Subcutaneous adipose tissue (tissue), 4 donors: ENCODE measurements around the gene SMAP2. TPM values are rescaled to one million over a fixed set of nuclear protein-coding genes. Genes with fewer than 3 reads are reported as not detected.

ENCODE experiments used
- CTCF ChIP-seq: fragments of 450-650 bp; IDR thresholded peaks from one replicate; pipeline ENCODE4 v1.5.1; 2016; ENCODE audit warnings: low read depth, mild to moderate bottlenecking, control low read depth, antibody characterized with exemption, moderate library complexity
- total RNA-seq, 4 donors: library from RNA; depleted of rRNA; stranded (reverse); fragments of >200 nt; gene quantifications; one replicate each; pipeline ENCODE4 v1.1.0, GENCODE V29; 2016

SMAP2 gene
- total RNA-seq, 4 donors from 2014 or later = 51.0 to 110 (median 72.2) TPM

- no peak for TF ChIP-seq CTCF
Observed at GRCh38 chr1:40379785-40380452, 6.4 kb downstream of the SMAP2 start.

GRCh38 chr1:40380817-40381216 lies 7.3 kb downstream of the SMAP2 start:
- TF ChIP-seq CTCF = no peak

- no peak for TF ChIP-seq CTCF
Observed at GRCh38 chr1:40381268-40382107, 8.0 kb downstream of the SMAP2 start.

- TF ChIP-seq CTCF = no peak
Observed at GRCh38 chr1:40382108-40382460, 8.6 kb downstream of the SMAP2 start.

GRCh38 chr1:40382601-40383000 lies 9.1 kb downstream of the SMAP2 start:
- TF ChIP-seq CTCF = no peak

- no peak for TF ChIP-seq CTCF
Observed at GRCh38 chr1:40383095-40383487, 9.6 kb downstream of the SMAP2 start.
